HCT116 (cell line): ENCODE measurements around the gene NRTN. TPM values are rescaled to one million over a fixed set of nuclear protein-coding genes. Genes with fewer than 3 reads are reported as not detected.

Source experiments
- ATAC-seq: fragments of 200-7000 bp; cut with Tn5 transposase; 2 replicates; pipeline ENCODE4 v1.9.1; 2020; ENCODE audit warnings: mild to moderate bottlenecking, moderate library complexity
- BruUV-seq: library from RNA; stranded (reverse); fragments of 400-500 nt; replicated peaks from 2 replicates; lab custom pipeline; 2021; lab: Mats Ljungman, UMichigan
- CTCF ChIA-PET: fragments of 300-600 bp; sonication (Branson Sonifier 250); formaldehyde crosslinking; loops from one replicate; lab custom pipeline; 2021; ENCODE audit warnings: antibody characterized with exemption; lab: Charles Lee
- POLR2A ChIA-PET: fragments of 300-600, 350-600 bp; sonication (Branson Sonifier 250); formaldehyde crosslinking; loops from one replicate; lab custom pipeline; 2021; ENCODE audit warnings: antibody characterized with exemption; lab: Charles Lee
- RAD21 ChIA-PET, 2 experiments: fragments of 300-600 bp; sonication (Branson Sonifier 250); formaldehyde crosslinking; loops; one replicate each; lab custom pipeline; 2023; ENCODE audit warnings: low total read pairs in 2 of 2; ENCODE audit not compliant: uncharacterized antibody in 2 of 2, unreplicated experiment in 2 of 2, low non-redundant PET in 1 of 2; lab: Charles Lee
- DNase-seq: peaks from one replicate; pipeline ENCODE4 v3.0.0-alpha.2; 2010; ENCODE audit warnings: low read depth, low spot score
- H2AFZ ChIP-seq: fragments of 200-600 bp; shearing (Covaris generic), sonication (generic); 2 replicates; pipeline ENCODE4 v1.6.1; 2017; ENCODE audit warnings: low read depth, mixed run types, mixed read lengths, antibody characterized with exemption, low read length; ENCODE audit not compliant: poor library complexity, severe bottlenecking
- H3K27ac ChIP-seq: 2 replicates; pipeline ENCODE4 v1.5.1; 2012; ENCODE audit warnings: low read depth, low read length
- H3K27me3 ChIP-seq: fragments of 200-600 bp; sonication (generic); 2 replicates; pipeline ENCODE4 v1.6.1; 2016; ENCODE audit warnings: mixed run types, low read length, mixed read lengths; ENCODE audit not compliant: insufficient read depth
- H3K36me3 ChIP-seq, 2 experiments: fragments of 200-500 bp in 1 of 2; fragments of 200-600 bp in 1 of 2; sonication (Bioruptor generic) in 1 of 2; sonication (generic) in 1 of 2; 2 replicates each; pipeline versions ENCODE4 v1.5.1 to v1.6.1; 2014 to 2016; ENCODE audit warnings: low read length in 2 of 2, inconsistent platforms in 1 of 2, mixed read lengths in 1 of 2, mixed run types in 1 of 2; ENCODE audit not compliant: insufficient read depth in 2 of 2, control insufficient read depth in 1 of 2
- H3K4me1 ChIP-seq, 2 experiments: fragments of 200-600 bp in 1 of 2; sonication (generic) in 1 of 2; 2 replicates each; pipeline versions ENCODE4 v1.5.1 to v1.6.1; 2012 to 2017; ENCODE audit warnings: low read length in 2 of 2, inconsistent platforms in 1 of 2, mild to moderate bottlenecking in 1 of 2, mixed read lengths in 1 of 2, mixed run types in 1 of 2, moderate library complexity in 1 of 2; ENCODE audit not compliant: insufficient read depth in 2 of 2, control insufficient read depth in 1 of 2
- H3K4me2 ChIP-seq: fragments of 200-600 bp; sonication (generic); 2 replicates; pipeline ENCODE4 v1.6.1; 2017; ENCODE audit warnings: mixed run types, low read length, mixed read lengths
- H3K4me3 ChIP-seq, 2 experiments: fragments of 200-600 bp in 1 of 2; sonication (generic) in 1 of 2; replicated peaks in 1 of 2; 2 replicates each; pipeline ENCODE4 v1.5.1; 2011 to 2016; ENCODE audit warnings: low read length in 2 of 2, control low read depth in 1 of 2, low read depth in 1 of 2, mild to moderate bottlenecking in 1 of 2, mixed read lengths in 1 of 2, mixed run types in 1 of 2
- H3K79me2 ChIP-seq: fragments of 200-600 bp; sonication (generic); 2 replicates; pipeline ENCODE4 v1.6.1; 2017; ENCODE audit warnings: mild to moderate bottlenecking, mixed run types, low read length, moderate library complexity, mixed read lengths; ENCODE audit not compliant: insufficient read depth
- H3K9ac ChIP-seq: fragments of 200-600 bp; sonication (generic); 2 replicates; pipeline ENCODE4 v1.6.1; 2016; ENCODE audit warnings: low read length, mixed read lengths
- H3K9me2 ChIP-seq: fragments of 200-600 bp; sonication (generic), shearing (Covaris generic); 2 replicates; pipeline ENCODE4 v1.6.1; 2017; ENCODE audit warnings: mixed run types, mild to moderate bottlenecking, moderate library complexity; ENCODE audit not compliant: insufficient read depth
- H3K9me3 ChIP-seq, 2 experiments: fragments of 200-500 bp in 1 of 2; fragments of 200-600 bp in 1 of 2; sonication (Bioruptor generic) in 1 of 2; sonication (generic) in 1 of 2; 2 replicates each; pipeline ENCODE4 v1.6.1; 2014 to 2017; ENCODE audit warnings: low read length in 2 of 2, mixed read lengths in 2 of 2, inconsistent platforms in 1 of 2, low read depth in 1 of 2, mild to moderate bottlenecking in 1 of 2, mixed run types in 1 of 2, moderate library complexity in 1 of 2; ENCODE audit not compliant: control insufficient read depth in 1 of 2, insufficient read depth in 1 of 2
- H4K20me1 ChIP-seq: fragments of 200-600 bp; sonication (generic), shearing (Covaris generic); 2 replicates; pipeline ENCODE4 v1.6.1; 2017; ENCODE audit warnings: mixed run types, mild to moderate bottlenecking, moderate library complexity; ENCODE audit not compliant: insufficient read depth
- CTCF ChIP-seq, 3 experiments: fragments of 200-600 bp in 1 of 3; sonication (generic) in 1 of 3; IDR thresholded peaks in 2 of 3; conservative IDR thresholded peaks in 1 of 3; 2 replicates each; pipeline ENCODE4 v1.5.1; 2012 to 2017; ENCODE audit warnings: low read depth in 2 of 3, low read length in 2 of 3, antibody characterized with exemption in 1 of 3, borderline replicate concordance in 1 of 3, control low read depth in 1 of 3, mild to moderate bottlenecking in 1 of 3, mixed read lengths in 1 of 3, mixed run types in 1 of 3, moderate library complexity in 1 of 3; ENCODE audit not compliant: insufficient read depth in 1 of 3
- EGR1 ChIP-seq: IDR thresholded peaks from 2 replicates; pipeline ENCODE4 v1.6.1; 2012; ENCODE audit warnings: low read depth
- ELF1 ChIP-seq: IDR thresholded peaks from 2 replicates; pipeline ENCODE4 v1.6.1; 2012; ENCODE audit warnings: low read depth, borderline replicate concordance
- EZH2 ChIP-seq: fragments of 200-600 bp; sonication (generic); IDR thresholded peaks from 2 replicates; pipeline ENCODE4 v1.6.1; 2017; ENCODE audit warnings: antibody characterized with exemption, mixed run types
- EZH2phosphoT487 ChIP-seq: fragments of 200-600 bp; IDR thresholded peaks from 2 replicates; pipeline ENCODE4 v1.6.1; 2018; ENCODE audit warnings: antibody characterized with exemption, borderline replicate concordance
- MAX ChIP-seq: IDR thresholded peaks from 2 replicates; pipeline ENCODE4 v1.6.1; 2012
- POLR2AphosphoS5 ChIP-seq: IDR thresholded peaks from 2 replicates; pipeline ENCODE4 v1.6.1; 2011; ENCODE audit warnings: mild to moderate bottlenecking, low read depth, low read length, moderate library complexity
- RAD21 ChIP-seq: IDR thresholded peaks from 2 replicates; pipeline ENCODE4 v1.6.1; 2012; ENCODE audit warnings: low read depth, mild to moderate bottlenecking
- SIN3A ChIP-seq: IDR thresholded peaks from 2 replicates; pipeline ENCODE4 v1.6.1; 2012; ENCODE audit warnings: low read depth
- SP1 ChIP-seq: IDR thresholded peaks from 2 replicates; pipeline ENCODE4 v1.6.1; 2012; ENCODE audit warnings: low read depth
- TCF7L2 ChIP-seq: IDR thresholded peaks from 2 replicates; pipeline ENCODE4 v1.7.0; 2011; ENCODE audit warnings: borderline replicate concordance, inconsistent platforms; ENCODE audit not compliant: insufficient read depth, insufficient read length; ENCODE audit errors: extremely low read depth
- ZNF274 ChIP-seq: fragments of 200-500 bp; sonication (Bioruptor generic); IDR thresholded peaks from 2 replicates; pipeline ENCODE4 v1.6.1; 2014; ENCODE audit warnings: mild to moderate bottlenecking, low read depth, low read length, inconsistent platforms
- intact Hi-C: fragments of 100-400 bp; cut with micrococcal nuclease; formaldehyde crosslinking; loops from 2 replicates; pipeline ENCODE4 v1.10.0; 2022
- total RNA-seq: library from RNA; stranded (reverse); gene quantifications from one replicate; pipeline ENCODE4 v1.2.1, GENCODE V29; 2021; ENCODE audit not compliant: unreplicated experiment
- TF ChIP-seq, protein P1 (sequence below): IDR thresholded peaks from 2 replicates; pipeline ENCODE4 v1.6.1; 2011; ENCODE audit warnings: mild to moderate bottlenecking, low read length, moderate library complexity; ENCODE audit not compliant: insufficient replicate concordance; ENCODE audit errors: extremely low read depth
- TF ChIP-seq, protein P2 (sequence below): IDR thresholded peaks from 2 replicates; pipeline ENCODE4 v1.6.1; 2012
- TF ChIP-seq, protein P3 (sequence below): IDR thresholded peaks from 2 replicates; pipeline ENCODE4 v1.6.1; 2012; ENCODE audit warnings: low read depth

The NRTN gene
- total RNA-seq, 1 experiment from 2014 or later, result 11.5 TPM

DNA sequence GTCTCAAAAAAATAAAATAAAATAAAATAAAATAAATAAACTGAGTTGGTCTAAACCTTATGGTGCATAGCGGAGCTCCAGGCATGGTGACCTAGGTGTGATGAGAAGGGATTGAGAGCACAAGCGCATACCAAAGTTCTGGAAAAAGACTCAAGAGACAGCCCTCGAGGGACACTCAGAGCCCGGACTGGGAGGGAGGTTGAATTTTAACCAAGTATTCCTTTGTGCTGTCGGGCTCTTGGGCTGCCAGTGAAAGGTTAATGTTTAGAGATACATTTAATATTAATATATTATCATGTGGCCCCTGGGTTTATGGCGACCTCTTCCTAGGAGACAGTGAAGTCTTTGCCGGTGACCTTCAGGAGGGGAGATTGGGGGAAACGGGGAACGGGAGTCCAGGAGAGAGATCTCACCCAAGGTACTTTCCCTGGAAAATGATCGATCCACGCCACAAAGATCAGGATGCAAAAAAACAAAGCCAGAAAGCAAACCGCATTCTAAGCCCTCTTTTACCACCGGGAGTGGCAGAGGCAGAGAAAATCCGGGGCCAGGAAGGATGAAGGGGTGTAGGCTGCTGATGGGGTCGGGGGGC is 33.0 kb downstream of the NRTN start (continued):
- no peak for TF ChIP-seq EZH2phosphoT487
- TF ChIP-seq, protein P1, sequence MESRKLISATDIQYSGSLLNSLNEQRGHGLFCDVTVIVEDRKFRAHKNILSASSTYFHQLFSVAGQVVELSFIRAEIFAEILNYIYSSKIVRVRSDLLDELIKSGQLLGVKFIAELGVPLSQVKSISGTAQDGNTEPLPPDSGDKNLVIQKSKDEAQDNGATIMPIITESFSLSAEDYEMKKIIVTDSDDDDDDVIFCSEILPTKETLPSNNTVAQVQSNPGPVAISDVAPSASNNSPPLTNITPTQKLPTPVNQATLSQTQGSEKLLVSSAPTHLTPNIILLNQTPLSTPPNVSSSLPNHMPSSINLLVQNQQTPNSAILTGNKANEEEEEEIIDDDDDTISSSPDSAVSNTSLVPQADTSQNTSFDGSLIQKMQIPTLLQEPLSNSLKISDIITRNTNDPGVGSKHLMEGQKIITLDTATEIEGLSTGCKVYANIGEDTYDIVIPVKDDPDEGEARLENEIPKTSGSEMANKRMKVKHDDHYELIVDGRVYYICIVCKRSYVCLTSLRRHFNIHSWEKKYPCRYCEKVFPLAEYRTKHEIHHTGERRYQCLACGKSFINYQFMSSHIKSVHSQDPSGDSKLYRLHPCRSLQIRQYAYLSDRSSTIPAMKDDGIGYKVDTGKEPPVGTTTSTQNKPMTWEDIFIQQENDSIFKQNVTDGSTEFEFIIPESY, result no peak
- no peak for TF ChIP-seq EGR1
- TF ChIP-seq, all 23 proteins: peak for 0

DNA sequence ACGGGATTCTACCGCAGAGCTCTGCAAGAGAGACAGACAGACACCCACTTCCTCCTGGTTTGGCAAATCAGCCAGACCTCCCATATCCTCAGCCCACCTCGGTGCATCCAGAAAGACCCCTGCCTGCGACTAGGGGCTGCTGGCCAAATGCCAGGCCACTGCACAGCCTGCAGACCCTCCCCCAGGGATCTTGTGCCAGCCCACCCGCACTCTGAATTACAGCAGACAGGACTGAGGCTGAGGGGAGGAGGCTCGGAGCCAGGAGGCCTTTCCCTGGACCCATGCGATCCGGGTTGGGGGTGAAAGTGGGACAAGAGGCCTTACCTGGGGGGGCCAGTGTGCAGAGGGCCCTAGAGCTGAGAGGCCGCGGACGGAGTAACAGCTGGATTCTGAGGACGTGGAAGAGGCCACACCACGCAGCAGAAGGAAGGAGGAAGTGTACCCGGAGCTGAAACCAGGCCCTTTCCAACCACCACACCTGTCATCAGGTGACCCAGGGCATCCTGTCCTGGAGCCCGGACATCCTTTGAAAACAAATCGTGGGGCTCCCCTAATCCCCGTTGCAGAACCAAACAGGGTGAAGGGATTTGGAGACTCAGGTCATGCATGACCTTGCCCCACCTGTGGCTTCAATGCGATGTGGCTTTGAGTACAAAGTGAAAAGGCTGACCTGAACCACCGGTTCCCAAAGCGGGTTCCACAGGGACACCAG is 33.6 kb downstream of the NRTN start:
- RAD21 ChIA-PET, result no interaction called here
- POLR2A ChIA-PET, result interaction anchor here (4.5 kb wide), 1 partner anchor 10 kb away, joined by 28 read pairs; no protein-coding TSS in a partner anchor
- no peaks in the 10 kb centered on the region for H3K9me2 ChIP-seq
- TF ChIP-seq SP1 (no peak), TCF7L2 (no peak), ELF1 (no peak), POLR2AphosphoS5 (no peak), MAX (no peak), ZNF274 (no peak), EZH2 (no peak), SIN3A (no peak), RAD21 (no peak), CTCF (IDR thresholded peaks at IDR 0.05 in 2 of 3, conservative IDR thresholded peaks at IDR 0.05 in 1 of 3; ENCODE audit: borderline replicate concordance in 1 of 3, insufficient read depth in 1 of 3, low read depth in 2 of 3, low read length in 2 of 3) (no peak), EGR1 (no peak)
- TF ChIP-seq, protein P2, sequence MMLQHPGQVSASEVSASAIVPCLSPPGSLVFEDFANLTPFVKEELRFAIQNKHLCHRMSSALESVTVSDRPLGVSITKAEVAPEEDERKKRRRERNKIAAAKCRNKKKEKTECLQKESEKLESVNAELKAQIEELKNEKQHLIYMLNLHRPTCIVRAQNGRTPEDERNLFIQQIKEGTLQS, result no peak
- TF ChIP-seq, protein P3, sequence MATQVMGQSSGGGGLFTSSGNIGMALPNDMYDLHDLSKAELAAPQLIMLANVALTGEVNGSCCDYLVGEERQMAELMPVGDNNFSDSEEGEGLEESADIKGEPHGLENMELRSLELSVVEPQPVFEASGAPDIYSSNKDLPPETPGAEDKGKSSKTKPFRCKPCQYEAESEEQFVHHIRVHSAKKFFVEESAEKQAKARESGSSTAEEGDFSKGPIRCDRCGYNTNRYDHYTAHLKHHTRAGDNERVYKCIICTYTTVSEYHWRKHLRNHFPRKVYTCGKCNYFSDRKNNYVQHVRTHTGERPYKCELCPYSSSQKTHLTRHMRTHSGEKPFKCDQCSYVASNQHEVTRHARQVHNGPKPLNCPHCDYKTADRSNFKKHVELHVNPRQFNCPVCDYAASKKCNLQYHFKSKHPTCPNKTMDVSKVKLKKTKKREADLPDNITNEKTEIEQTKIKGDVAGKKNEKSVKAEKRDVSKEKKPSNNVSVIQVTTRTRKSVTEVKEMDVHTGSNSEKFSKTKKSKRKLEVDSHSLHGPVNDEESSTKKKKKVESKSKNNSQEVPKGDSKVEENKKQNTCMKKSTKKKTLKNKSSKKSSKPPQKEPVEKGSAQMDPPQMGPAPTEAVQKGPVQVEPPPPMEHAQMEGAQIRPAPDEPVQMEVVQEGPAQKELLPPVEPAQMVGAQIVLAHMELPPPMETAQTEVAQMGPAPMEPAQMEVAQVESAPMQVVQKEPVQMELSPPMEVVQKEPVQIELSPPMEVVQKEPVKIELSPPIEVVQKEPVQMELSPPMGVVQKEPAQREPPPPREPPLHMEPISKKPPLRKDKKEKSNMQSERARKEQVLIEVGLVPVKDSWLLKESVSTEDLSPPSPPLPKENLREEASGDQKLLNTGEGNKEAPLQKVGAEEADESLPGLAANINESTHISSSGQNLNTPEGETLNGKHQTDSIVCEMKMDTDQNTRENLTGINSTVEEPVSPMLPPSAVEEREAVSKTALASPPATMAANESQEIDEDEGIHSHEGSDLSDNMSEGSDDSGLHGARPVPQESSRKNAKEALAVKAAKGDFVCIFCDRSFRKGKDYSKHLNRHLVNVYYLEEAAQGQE, result no peak
- H3K9ac ChIP-seq, result no peak overlapping the region
- no peak overlapping the region for H3K27ac ChIP-seq
- DNase-seq (no peak), ATAC-seq (no peak)
- no peaks in the 10 kb centered on the region for H3K79me2 ChIP-seq
- no peaks in the 10 kb centered on the region for H4K20me1 ChIP-seq
- H2AFZ ChIP-seq, result no peak overlapping the region
- intact Hi-C loops, result no loop called here
- CTCF ChIA-PET, result no interaction called here
- no peaks in the 10 kb centered on the region for H3K9me3 ChIP-seq
- no TSS peak for BruUV-seq
- H3K4me3 ChIP-seq, result no peak overlapping the region
- peaks cover 9 to 18% of the 10 kb centered on the region in 2 experiments; a peak in 2 of 4 replicates for H3K4me1 ChIP-seq
- no peaks in the 10 kb centered on the region for H3K36me3 ChIP-seq
- no peaks in the 10 kb centered on the region for H3K27me3 ChIP-seq
- no peak overlapping the region for H3K4me2 ChIP-seq
